ENCODE data around the gene VANGL2. TPM values are rescaled to one million over a fixed set of nuclear protein-coding genes. Genes with fewer than 3 reads are reported as not detected.

VANGL2 gene
- total and polyA plus RNA-seq, 11 donors = 0.94 to 3.2 (median 1.9) TPM

DNA sequence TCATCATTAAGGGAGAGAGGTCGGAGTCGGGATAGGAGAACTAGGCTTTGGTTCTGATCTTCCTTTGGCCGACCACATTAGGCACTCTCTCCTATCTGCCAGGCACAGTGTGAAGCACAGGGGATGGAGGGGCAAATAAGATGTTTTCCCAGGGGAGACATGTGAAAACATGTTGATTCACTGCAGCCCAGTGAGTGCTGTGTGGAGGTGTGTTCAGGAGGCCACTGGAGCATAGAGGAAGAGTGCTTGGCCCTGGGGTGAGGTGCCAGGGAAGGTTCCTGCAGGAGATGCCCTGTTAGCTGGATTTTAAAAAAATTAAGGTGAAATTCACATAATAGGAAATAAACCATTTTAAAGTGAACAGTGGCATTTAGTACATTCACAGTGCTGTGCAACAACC lies 3.7 kb downstream of the VANGL2 start:
- H3K36me3 ChIP-seq = no peaks in the 10 kb centered on the region
- TF ChIP-seq POLR2A (IDR thresholded peaks at IDR 0.05) = no peak
- TF ChIP-seq, protein P1, sequence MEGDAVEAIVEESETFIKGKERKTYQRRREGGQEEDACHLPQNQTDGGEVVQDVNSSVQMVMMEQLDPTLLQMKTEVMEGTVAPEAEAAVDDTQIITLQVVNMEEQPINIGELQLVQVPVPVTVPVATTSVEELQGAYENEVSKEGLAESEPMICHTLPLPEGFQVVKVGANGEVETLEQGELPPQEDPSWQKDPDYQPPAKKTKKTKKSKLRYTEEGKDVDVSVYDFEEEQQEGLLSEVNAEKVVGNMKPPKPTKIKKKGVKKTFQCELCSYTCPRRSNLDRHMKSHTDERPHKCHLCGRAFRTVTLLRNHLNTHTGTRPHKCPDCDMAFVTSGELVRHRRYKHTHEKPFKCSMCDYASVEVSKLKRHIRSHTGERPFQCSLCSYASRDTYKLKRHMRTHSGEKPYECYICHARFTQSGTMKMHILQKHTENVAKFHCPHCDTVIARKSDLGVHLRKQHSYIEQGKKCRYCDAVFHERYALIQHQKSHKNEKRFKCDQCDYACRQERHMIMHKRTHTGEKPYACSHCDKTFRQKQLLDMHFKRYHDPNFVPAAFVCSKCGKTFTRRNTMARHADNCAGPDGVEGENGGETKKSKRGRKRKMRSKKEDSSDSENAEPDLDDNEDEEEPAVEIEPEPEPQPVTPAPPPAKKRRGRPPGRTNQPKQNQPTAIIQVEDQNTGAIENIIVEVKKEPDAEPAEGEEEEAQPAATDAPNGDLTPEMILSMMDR (IDR thresholded peaks at IDR 0.05) = no peak
- ATAC-seq (no peak), DNase-seq (no peak)
- intact Hi-C loops (cut with DNase I) = no loop called here
- no peak overlapping the region for H3K4me3 ChIP-seq
- peaks cover 0 to 49% (median 12%) of the 10 kb centered on the region in 12 donors for H3K4me1 ChIP-seq
- WGBS, 4 donors = 86 to 91% (median 90%) methylated on average over 3 of the region's 3 CpGs
- no peaks in the 10 kb centered on the region for H3K9me3 ChIP-seq
- peaks cover 0 to 20% (median 0%) of the 10 kb centered on the region in 9 donors for H3K27me3 ChIP-seq
- H3K27ac ChIP-seq = no peak overlapping the region

DNA sequence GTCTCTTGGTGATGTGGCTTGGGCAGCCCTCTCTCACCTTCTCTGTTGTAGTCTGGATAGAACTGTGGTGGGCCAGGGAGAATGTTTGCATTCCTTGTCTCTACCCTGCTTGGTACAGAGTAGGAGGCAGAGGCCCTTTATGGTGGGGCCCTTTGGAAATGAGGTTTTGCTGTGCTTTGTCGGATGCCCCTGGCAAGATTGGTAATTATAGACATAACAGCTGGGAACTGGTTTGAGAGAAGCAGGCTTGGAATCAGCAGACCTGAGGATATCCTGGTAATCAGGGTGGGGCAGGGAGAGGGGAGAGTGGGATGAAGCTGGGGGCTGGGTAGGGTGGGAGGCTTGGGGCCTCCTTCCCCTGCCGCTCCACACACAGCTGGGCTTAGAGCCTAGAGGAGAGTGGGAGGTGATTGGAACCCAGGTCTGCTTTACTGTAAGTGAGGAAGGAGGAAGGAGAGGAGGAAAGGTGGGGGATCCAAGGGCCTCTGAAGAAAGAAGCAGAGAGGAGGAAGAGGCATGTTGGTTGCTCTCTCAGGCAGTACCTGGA lies 5.0 kb downstream of the VANGL2 start:
- no peak for ATAC-seq
- no peak for DNase-seq
- 55 to 75% (median 63%) methylated on average over 2 of the region's 2 CpGs for WGBS, 4 donors
- no peak overlapping the region for H3K27ac ChIP-seq
- intact Hi-C loops (cut with DNase I) = no loop called here
- no peak overlapping the region for H3K4me3 ChIP-seq
- H3K9me3 ChIP-seq = no peaks in the 10 kb centered on the region
- peaks cover 0 to 16% (median 0%) of the 10 kb centered on the region in 9 donors for H3K27me3 ChIP-seq
- no peaks in the 10 kb centered on the region for H3K36me3 ChIP-seq
- TF ChIP-seq, protein P1 (IDR thresholded peaks at IDR 0.05) = no peak
- no peak for TF ChIP-seq POLR2A (IDR thresholded peaks at IDR 0.05)
- peaks cover 0 to 40% (median 9%) of the 10 kb centered on the region in 12 donors for H3K4me1 ChIP-seq

DNA sequence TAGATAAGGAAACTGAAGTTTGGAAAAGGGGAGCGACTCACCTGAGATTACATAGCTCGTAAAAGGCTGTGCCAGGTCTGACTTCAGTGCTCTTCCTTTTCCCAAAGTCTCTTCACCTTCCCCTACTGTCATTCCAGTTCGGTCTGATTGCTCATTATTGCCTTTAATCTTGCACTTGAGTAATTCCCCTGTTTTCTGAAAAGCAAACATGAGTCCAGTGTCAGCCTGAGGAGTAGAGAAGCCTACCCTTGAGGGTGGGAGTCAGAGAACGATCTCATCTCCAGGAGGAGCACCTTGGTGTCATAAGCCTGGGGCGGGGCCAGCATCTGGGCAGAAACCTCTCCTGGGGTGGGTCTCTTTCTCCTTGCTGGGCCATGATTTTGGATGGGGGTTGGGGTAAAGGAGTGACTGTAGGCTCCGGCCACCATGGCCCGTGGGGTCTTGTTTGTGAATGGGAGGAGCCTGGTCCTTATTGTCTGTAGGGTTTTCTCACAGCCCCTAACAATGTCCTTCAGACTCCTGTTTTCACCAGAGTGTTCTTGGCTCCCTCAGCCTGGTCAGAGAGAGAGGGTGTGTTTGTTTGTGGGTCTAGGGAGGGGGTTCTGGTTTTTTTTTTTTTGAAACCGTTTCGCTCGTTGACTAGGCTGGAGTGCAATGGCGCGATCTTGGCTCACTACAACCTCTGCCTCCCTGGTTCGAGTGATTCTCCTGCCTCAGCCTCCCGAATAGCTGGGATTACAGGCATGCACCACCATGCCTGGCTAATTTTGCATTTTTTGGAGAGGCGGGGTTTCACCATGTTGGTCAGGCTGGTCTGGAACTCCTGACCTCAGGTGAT lies 6.0 kb downstream of the VANGL2 start:
- ATAC-seq = no peak
- no peak overlapping the region for H3K27ac ChIP-seq
- TF ChIP-seq, protein P1 (IDR thresholded peaks at IDR 0.05) = no peak
- TF ChIP-seq POLR2A (IDR thresholded peaks at IDR 0.05) = no peak
- H3K27me3 ChIP-seq = peaks cover 0 to 7% (median 0%) of the 10 kb centered on the region in 9 donors
- peaks cover 0 to 31% (median 6%) of the 10 kb centered on the region in 12 donors for H3K4me1 ChIP-seq
- no peak overlapping the region for H3K4me3 ChIP-seq
- WGBS, 4 donors = 91 to 95% (median 92%) methylated on average over 15 of the region's 15 CpGs
- H3K9me3 ChIP-seq = no peaks in the 10 kb centered on the region
- H3K36me3 ChIP-seq = no peaks in the 10 kb centered on the region
- DNase-seq = no peak
- intact Hi-C loops (cut with DNase I) = no loop called here
